K562 (cell line): ENCODE measurements around the gene OCRL. TPM values are rescaled to one million over a fixed set of nuclear protein-coding genes. Genes with fewer than 3 reads are reported as not detected.

Experiments
- ATAC-seq: fragments of 200-7000 bp; cut with Tn5 transposase; 3 replicates; pipeline ENCODE4 v1.9.1; 2020; ENCODE audit warnings: moderate library complexity
- BruUV-seq: library from RNA; stranded (reverse); fragments of 400-500 nt; replicated peaks from 2 replicates; lab custom pipeline; 2021; lab: Mats Ljungman, UMichigan
- CTCF ChIA-PET: fragments of 300-600 bp; formaldehyde crosslinking; extraction: SDS; loops from one replicate; lab custom pipeline; 2021; ENCODE audit warnings: low intra/inter-chr PET ratio; lab: Yijun Ruan, JAX
- POLR2A ChIA-PET: fragments of 300-600, 350-650 bp; sonication (Branson Sonifier 250); formaldehyde crosslinking; extraction: SDS; loops from one replicate; lab custom pipeline; 2021; ENCODE audit warnings: antibody characterized with exemption, inconsistent platforms; lab: Yijun Ruan, JAX
- DNase-seq, 4 experiments: peaks; one replicate each; pipeline versions ENCODE4 v3.0.0 to v3.0.0-alpha.2; 2011 to 2018; ENCODE audit warnings: low spot score in 3 of 4, mixed read lengths in 3 of 4; ENCODE audit errors: extremely low read depth in 1 of 4
- FAIRE-seq: peaks from 2 replicates; lab custom pipeline; 2011; peaks lifted over from hg19 to GRCh38; lab: Jason Lieb, UNC
- H2AFZ ChIP-seq: 2 replicates; pipeline ENCODE4 v1.6.0; 2011; ENCODE audit warnings: low read depth, low read length, control low read depth, inconsistent platforms
- H3K27ac ChIP-seq: fragments of 200-600 bp; 3 replicates; pipeline ENCODE4 v1.8.0; 2011; ENCODE audit warnings: low read depth, mild to moderate bottlenecking, control low read depth, inconsistent platforms, low read length, moderate library complexity, mixed read lengths; ENCODE audit errors: extremely low read depth
- H3K27me3 ChIP-seq, 2 experiments: fragments of 300-600 bp in 1 of 2; 2 replicates in 1 of 2; 3 replicates in 1 of 2; pipeline versions ENCODE4 v1.6.0 to v1.8.0; 2011; ENCODE audit warnings: inconsistent platforms in 2 of 2, low read length in 2 of 2, mild to moderate bottlenecking in 1 of 2, mixed read lengths in 1 of 2, moderate library complexity in 1 of 2; ENCODE audit not compliant: control insufficient read depth in 2 of 2, insufficient read depth in 2 of 2
- H3K36me3 ChIP-seq: fragments of 300-600 bp; 3 replicates; pipeline ENCODE4 v1.8.0; 2011; ENCODE audit warnings: mild to moderate bottlenecking, low read length, inconsistent platforms; ENCODE audit not compliant: control insufficient read depth, insufficient read depth
- H3K4me1 ChIP-seq, 2 experiments: fragments of 200-600 bp in 1 of 2; replicated peaks in 1 of 2; 2 replicates in 1 of 2; 3 replicates in 1 of 2; pipeline versions ENCODE4 v1.5.1 to v1.8.0; 2011; ENCODE audit warnings: inconsistent platforms in 2 of 2, low read length in 2 of 2, mild to moderate bottlenecking in 1 of 2, mixed read lengths in 1 of 2, moderate library complexity in 1 of 2; ENCODE audit not compliant: control insufficient read depth in 2 of 2, insufficient read depth in 2 of 2
- H3K4me2 ChIP-seq: 2 replicates; pipeline ENCODE4 v1.6.1; 2011; ENCODE audit warnings: low read length, control low read depth, inconsistent platforms, mixed read lengths; ENCODE audit not compliant: insufficient read depth
- H3K4me3 ChIP-seq: fragments of 200-600 bp; sonication (generic), shearing (Covaris generic); 2 replicates; pipeline ENCODE4 v1.5.1; 2016; ENCODE audit warnings: control low read depth, inconsistent platforms
- H3K79me2 ChIP-seq: fragments of 200-600 bp; 3 replicates; pipeline ENCODE4 v1.8.0; 2011; ENCODE audit warnings: low read length, inconsistent platforms; ENCODE audit not compliant: control insufficient read depth, insufficient read depth
- H3K9ac ChIP-seq, 2 experiments: 2 replicates each; pipeline versions ENCODE4 v1.6.0 to v1.6.1; 2011; ENCODE audit warnings: low read depth in 2 of 2, low read length in 2 of 2, control low read depth in 1 of 2, inconsistent platforms in 1 of 2, mild to moderate bottlenecking in 1 of 2, mixed read lengths in 1 of 2; ENCODE audit not compliant: insufficient read depth in 1 of 2
- H3K9me1 ChIP-seq: one replicate; pipeline ENCODE4 v1.6.0; 2011; ENCODE audit warnings: inconsistent platforms, mild to moderate bottlenecking, low read length, moderate library complexity; ENCODE audit not compliant: control insufficient read depth, insufficient read depth
- H3K9me3 ChIP-seq: replicated peaks from 2 replicates; pipeline ENCODE4 v1.5.1; 2011; ENCODE audit warnings: low read depth, low read length, inconsistent platforms; ENCODE audit not compliant: control insufficient read depth, insufficient read depth
- H4K20me1 ChIP-seq: replicated peaks from 2 replicates; pipeline ENCODE4 v1.6.1; 2011; ENCODE audit warnings: low read length, inconsistent platforms, mixed read lengths; ENCODE audit not compliant: control insufficient read depth, insufficient read depth
- BRCA1 ChIP-seq, 2 experiments: fragments of 450-650 bp in 1 of 2; sonication (generic) in 1 of 2; formaldehyde crosslinking in 1 of 2; IDR thresholded peaks; 2 replicates each; pipeline versions ENCODE4 v1.5.0 to v1.6.1; 2017 to 2020; ENCODE audit warnings: mild to moderate bottlenecking in 1 of 2, missing genetic modification reagents in 1 of 2
- EGR1 ChIP-seq: fragments of 450-650 bp; conservative IDR thresholded peaks from 2 replicates; pipeline ENCODE4 v1.6.1; 2017; ENCODE audit warnings: mild to moderate bottlenecking
- ILF3 ChIP-seq: fragments of 450-650 bp; IDR thresholded peaks from 2 replicates; pipeline ENCODE4 v1.6.1; 2018; ENCODE audit warnings: antibody characterized with exemption, mild to moderate bottlenecking, moderate library complexity, borderline replicate concordance
- SMARCE1 ChIP-seq: fragments of 450-650 bp; IDR thresholded peaks from 2 replicates; pipeline ENCODE4 v1.7.1; 2016; ENCODE audit warnings: mild to moderate bottlenecking
- THRB ChIP-seq: fragments of 450-650 bp; formaldehyde crosslinking; conservative IDR thresholded peaks from 2 replicates; pipeline ENCODE4 v1.4.0; 2022; ENCODE audit warnings: mild to moderate bottlenecking, missing genetic modification characterization
- TSHZ1 ChIP-seq: fragments of 250-450 bp; sonication (Bioruptor Pico); IDR thresholded peaks from 2 replicates; pipeline ENCODE4 v1.4.0; 2020; ENCODE audit warnings: mild to moderate bottlenecking, moderate library complexity
- ZNF232 ChIP-seq: sonication (generic); formaldehyde crosslinking; IDR thresholded peaks from 2 replicates; pipeline ENCODE4 v1.8.0; 2022; ENCODE audit warnings: mild to moderate bottlenecking, missing genetic modification reagents
- ZNF431 ChIP-seq: sonication (generic); formaldehyde crosslinking; IDR thresholded peaks from 2 replicates; pipeline ENCODE4 v1.8.0; 2022; ENCODE audit warnings: mild to moderate bottlenecking, missing genetic modification reagents
- WGBS: fragments of 100-300 bp; shearing (Covaris generic); methylation state at CpG from one replicate; pipeline ENCODE4 v1.1.6; 2016; ENCODE audit warnings: low coverage, mixed read lengths; ENCODE audit not compliant: insufficient coverage; ENCODE audit errors: missing lambda C conversion rate; 5-methylcytosine and 5-hydroxymethylcytosine counted together
- in situ Hi-C: fragments of 300-500 bp; cut with MboI; formaldehyde crosslinking; loops from 4 replicates; pipeline ENCODE4 v1.15.0; 2018; ENCODE audit warnings: inconsistent platforms, mixed read lengths
- intact Hi-C: fragments of 100-400 bp; cut with micrococcal nuclease; formaldehyde crosslinking; loops from 2 replicates; pipeline ENCODE4 v1.14.2; 2022
- polyA plus RNA-seq, 8 experiments: library from polyadenylated mRNA; depleted of rRNA in 4 of 8; stranded (reverse) in 5 of 8; unstranded in 3 of 8; fragments of >200 nt; fragmentation: Nextera tagmentation in 2 of 8; fragmentation: Illumina TruSeq in 1 of 8; extraction: Ambion mirVana in 2 of 8; extraction: Trizol in 1 of 8; gene quantifications; 2 replicates each; pipeline versions ENCODE4 v1.2.1 to v1.2.3, GENCODE V29; 2011 to 2014; ENCODE audit warnings: inconsistent platforms in 1 of 8, missing spikeins in 1 of 8
- total RNA-seq, 7 experiments: library from RNA; depleted of rRNA in 6 of 7; stranded (reverse); fragments of >200 nt in 6 of 7; fragmentation: Illumina TruSeq in 2 of 7; extraction: Trizol in 2 of 7; gene quantifications; 2 replicates each; pipeline versions ENCODE4 v1.2.1 to v1.2.3, GENCODE V29; 2011 to 2021; ENCODE audit warnings: low replicate concordance in 1 of 7

OCRL gene
- total and polyA plus RNA-seq, 9 of the 15 experiments (the other 6 are each of a cell fraction or from before 2014, with no cell fraction given), result 2.2 to 23.4 (median 11.9) TPM

GRCh38 chrX:129566073-129566472 is 26.0 kb downstream of the OCRL start:
- H2AFZ ChIP-seq, result no peak overlapping the region
- POLR2A ChIA-PET, result interaction anchor here (2.5 kb wide), 1 partner anchor 9 kb away, joined by 8 read pairs; no protein-coding TSS in a partner anchor
- H3K9ac ChIP-seq, result no peak overlapping the region
- peaks cover 67% of the 10 kb centered on the region for H3K36me3 ChIP-seq
- H3K79me2 ChIP-seq, result no peaks in the 10 kb centered on the region
- H3K9me3 ChIP-seq, result no peaks in the 10 kb centered on the region
- DNase-seq (no peak), FAIRE-seq (no peak), ATAC-seq (no peak)
- CTCF ChIA-PET, result no interaction called here
- no peaks in the 10 kb centered on the region for H3K27me3 ChIP-seq
- BruUV-seq, result no TSS peak
- H3K4me1 ChIP-seq, result no peaks in the 10 kb centered on the region
- H3K9me1 ChIP-seq, result peaks cover 3% of the 10 kb centered on the region
- intact Hi-C loops (no loop called here), in situ Hi-C loops (no loop called here)
- H3K4me2 ChIP-seq, result no peak overlapping the region
- no peak overlapping the region for H3K27ac ChIP-seq
- H3K4me3 ChIP-seq, result no peak overlapping the region
- H4K20me1 ChIP-seq, result no peaks in the 10 kb centered on the region
- 0% methylated on average over 1 of the region's 1 CpG for WGBS
- TF ChIP-seq BRCA1 (IDR thresholded peaks at IDR 0.05), result no peak
- TF ChIP-seq BRCA1 (CRISPR knock-in tag; IDR thresholded peaks at IDR 0.05), result no peak
- no peak for TF ChIP-seq ZNF232
- TF ChIP-seq ZNF431, result no peak
- no peak for TF ChIP-seq EGR1
- no peak for TF ChIP-seq ILF3
- TF ChIP-seq THRB (CRISPR knock-in tag), result no peak
- no peak for TF ChIP-seq SMARCE1
- no peak for TF ChIP-seq TSHZ1 (CRISPR knock-in tag)
